CD4-positive, alpha-beta T cell (primary cell): ENCODE data around the gene OLFML2B. TPM values are rescaled to one million over a fixed set of nuclear protein-coding genes. Genes with fewer than 3 reads are reported as not detected.

Experiments
- ATAC-seq: fragments of 200-7000 bp; cut with Tn5 transposase; one replicate; pipeline ENCODE4 v1.10.0; 2022; ENCODE audit warnings: mild to moderate bottlenecking; ENCODE audit not compliant: poor library complexity
- CTCF ChIA-PET: fragments of 350-600 bp; sonication (Branson Sonifier 250); formaldehyde crosslinking; loops from one replicate; lab custom pipeline; 2021; ENCODE audit warnings: antibody characterized with exemption, inconsistent platforms; lab: Charles Lee
- POLR2A ChIA-PET: fragments of 350-600 bp; sonication (Branson Sonifier 250); formaldehyde crosslinking; loops from one replicate; lab custom pipeline; 2021; ENCODE audit warnings: antibody characterized with exemption, inconsistent platforms; lab: Charles Lee
- DNase-seq, 14 experiments: peaks; one replicate each; pipeline ENCODE4 v3.0.0-alpha.2; 2013 to 2020; ENCODE audit warnings: mixed read lengths in 2 of 14
- H3K27ac ChIP-seq, 2 donors: one replicate each; pipeline versions ENCODE4 v1.5.1 to v1.7.0; 2013; ENCODE audit warnings: low read length in 2 of 2, low read depth in 1 of 2, mild to moderate bottlenecking in 1 of 2
- H3K27me3 ChIP-seq, 2 experiments: 1 replicate in 1 of 2; 2 replicates in 1 of 2; pipeline versions ENCODE4 v1.6.1 to v1.7.0; 2013; ENCODE audit warnings: low read length in 2 of 2, control low read depth in 1 of 2, mild to moderate bottlenecking in 1 of 2, moderate library complexity in 1 of 2; ENCODE audit not compliant: insufficient read depth in 2 of 2, control insufficient read depth in 1 of 2
- H3K36me3 ChIP-seq: one replicate; pipeline ENCODE4 v1.6.1; 2013; ENCODE audit warnings: low read length, control low read depth; ENCODE audit not compliant: insufficient read depth
- H3K4me1 ChIP-seq: one replicate; pipeline ENCODE4 v1.6.1; 2013; ENCODE audit warnings: low read length, control low read depth; ENCODE audit not compliant: insufficient read depth
- H3K4me3 ChIP-seq: one replicate; pipeline ENCODE4 v1.5.1; 2013; ENCODE audit warnings: mild to moderate bottlenecking, low read length, moderate library complexity
- H3K9me3 ChIP-seq, 2 experiments: 1 replicate in 1 of 2; 2 replicates in 1 of 2; pipeline versions ENCODE4 v1.6.1 to v1.7.0; 2013; ENCODE audit warnings: low read length in 2 of 2, mild to moderate bottlenecking in 2 of 2, control low read depth in 1 of 2, moderate library complexity in 1 of 2; ENCODE audit not compliant: control insufficient read depth in 1 of 2, insufficient read depth in 1 of 2
- H3K27ac Mint-ChIP-seq: one replicate; pipeline ENCODE4 v1.8.0; 2020; ENCODE audit warnings: mixed read lengths
- H3K27me3 Mint-ChIP-seq: one replicate; pipeline ENCODE4 v1.8.0; 2021; ENCODE audit warnings: mixed read lengths
- H3K36me3 Mint-ChIP-seq: one replicate; pipeline ENCODE4 v1.8.0; 2021; ENCODE audit warnings: low read depth, mixed read lengths
- H3K4me1 Mint-ChIP-seq: one replicate; pipeline ENCODE4 v1.8.0; 2021; ENCODE audit warnings: low read depth, mixed read lengths
- H3K4me3 Mint-ChIP-seq: one replicate; pipeline ENCODE4 v1.8.0; 2020; ENCODE audit warnings: mild to moderate bottlenecking, mixed read lengths
- H3K9me3 Mint-ChIP-seq: one replicate; pipeline ENCODE4 v1.8.0; 2020; ENCODE audit warnings: mixed read lengths
- CTCF ChIP-seq: fragments of 200-600 bp; IDR thresholded peaks from one replicate; pipeline ENCODE4 v1.8.0; 2022; ENCODE audit warnings: antibody characterized with exemption, mild to moderate bottlenecking
- intact Hi-C, 2 experiments: fragments of 100-400 bp; cut with DNase I in 1 of 2; cut with micrococcal nuclease in 1 of 2; formaldehyde crosslinking; loops; one replicate each; pipeline versions ENCODE4 v1.15.1 to v1.9.0; 2023 to 2025; cut with DNase I, micrococcal nuclease
- polyA plus RNA-seq, 2 donors: library from polyadenylated mRNA; unstranded; fragments of 120-200 nt; gene quantifications; one replicate each; pipeline ENCODE4 v1.2.1, GENCODE V29; 2013
- total RNA-seq, 174 experiments: library from RNA in 2 of 174; stranded (reverse) in 2 of 174; gene quantifications; one replicate each; pipeline ENCODE4 v1.2.3 and lab custom pipeline; 2021 to 2026

Gene OLFML2B
- under 1 TPM in 1 of 2 experiments, not detected in 1; 0.08 TPM for total RNA-seq
- polyA plus RNA-seq (2013, experiment 1 of 2): 0.19 TPM
- polyA plus RNA-seq (2013, experiment 2 of 2): 3.0 TPM
- 0 to 2.4 (median 0.05) reads per million in 172 experiments for total RNA-seq (lab: John Stamatoyannopoulos, UW)

- DNase-seq (peak in 13 of 14 experiments; percentile 14 to 63 (median 38)), ATAC-seq (peak; percentile 89)
- no peaks in the 10 kb centered on the region for H3K36me3 Mint-ChIP-seq
- Histone ChIP-seq H3K27ac (no peak within 1 kb of the TSS), H3K27me3 (peaks cover 7 to 22% of the 10 kb centered on the region in 2 experiments), H3K9me3 (no peaks in the 10 kb centered on the region), H3K36me3 (no peaks in the 10 kb centered on the region), H3K4me3 (peak within 1 kb of the TSS; percentile 68), H3K4me1 (peaks cover 13% of the 10 kb centered on the region)
- TF ChIP-seq CTCF: no peak
- H3K27me3 Mint-ChIP-seq: peaks cover 42% of the 10 kb centered on the region
- no peak within 1 kb of the TSS for H3K27ac Mint-ChIP-seq
- peaks cover 7% of the 10 kb centered on the region for H3K4me1 Mint-ChIP-seq
- ChIA-PET CTCF (interaction anchor here (0.6 to 1.0 kb wide), 3 partner anchors 13 to 216 kb away, joined by 3 to 5 read pairs (median 3); no protein-coding TSS in a partner anchor), POLR2A (interaction anchor here (0.7 to 1.8 kb wide), 8 partner anchors 10 to 261 kb away, joined by 3 to 10 read pairs (median 4); no protein-coding TSS in a partner anchor)
- H3K9me3 Mint-ChIP-seq: no peaks in the 10 kb centered on the region
- intact Hi-C loops: loop anchor here in 1 of 2 experiments (1.0 to 5.0 kb wide), 2 partner anchors 160 to 232 kb away; no protein-coding TSS in a partner anchor
- H3K4me3 Mint-ChIP-seq: peak within 1 kb of the TSS; percentile 95
Measured at GRCh38 chr1:162023547-162024501, at the start of gene OLFML2B. Gene OLFML2B (minus strand): TSS chr1:162023869. CDS start chr1:162023430, 439 bp downstream.

GRCh38 chr1:162072740-162073139 is 49.1 kb upstream of the OLFML2B start:
- Histone ChIP-seq H3K27ac (no peak overlapping the region), H3K36me3 (no peaks in the 10 kb centered on the region), H3K4me1 (peaks cover 14% of the 10 kb centered on the region), H3K4me3 (no peak overlapping the region), H3K27me3 (peaks cover 29 to 44% of the 10 kb centered on the region in 2 experiments), H3K9me3 (no peaks in the 10 kb centered on the region)
- H3K36me3 Mint-ChIP-seq: no peaks in the 10 kb centered on the region
- peaks cover 80% of the 10 kb centered on the region for H3K27me3 Mint-ChIP-seq
- H3K9me3 Mint-ChIP-seq: no peaks in the 10 kb centered on the region
- ChIA-PET CTCF (no interaction called here), POLR2A (no interaction called here)
- peaks cover 7% of the 10 kb centered on the region for H3K4me1 Mint-ChIP-seq
- ATAC-seq (no peak), DNase-seq (no peak)
- H3K27ac Mint-ChIP-seq: no peak overlapping the region
- no peak overlapping the region for H3K4me3 Mint-ChIP-seq
- intact Hi-C loops: loop anchor here in 1 of 2 experiments (5.0 kb wide), 1 partner anchor 425 kb away; the partner anchor contains the start of gene UHMK1
- no peak for TF ChIP-seq CTCF

GRCh38 chr1:162070825-162071224 is 47.2 kb upstream of the OLFML2B start:
- Mint-ChIP-seq H3K9me3 (no peaks in the 10 kb centered on the region), H3K36me3 (no peaks in the 10 kb centered on the region), H3K27me3 (peaks cover 81% of the 10 kb centered on the region), H3K4me1 (peaks cover 7% of the 10 kb centered on the region), H3K27ac (no peak overlapping the region), H3K4me3 (peak overlapping the region; percentile 86)
- no peak for ATAC-seq
- no peak overlapping the region for H3K4me3 ChIP-seq
- no peak overlapping the region for H3K27ac ChIP-seq
- H3K27me3 ChIP-seq: peaks cover 29 to 44% of the 10 kb centered on the region in 2 experiments
- intact Hi-C loops: loop anchor here in 1 of 2 experiments (5.0 kb wide), 1 partner anchor 426 kb away; the partner anchor contains the start of gene UHMK1
- no peak for TF ChIP-seq CTCF
- ChIA-PET POLR2A (no interaction called here), CTCF (no interaction called here)
- no peak for DNase-seq
- H3K36me3 ChIP-seq: no peaks in the 10 kb centered on the region
- H3K9me3 ChIP-seq: no peaks in the 10 kb centered on the region
- H3K4me1 ChIP-seq: peaks cover 14% of the 10 kb centered on the region
